Sciatic nerve (tissue), 2 donors: Measurements from ENCODE around the gene CANX. TPM values are rescaled to one million over a fixed set of nuclear protein-coding genes. Genes with fewer than 3 reads are reported as not detected.
A peak's percentile ranks its signal among the peaks of the same experiment; 100 is the strongest.
"Not testable (repeated sequence)": the region's sequence is repeated elsewhere in the genome, so short reads cannot be mapped to it uniquely, and the experiment has no call there.

Experiments used
- ATAC-seq: fragments of 200-7000 bp; cut with Tn5 transposase; one replicate; pipeline ENCODE4 v1.9.1; 2020; ENCODE audit warnings: mild to moderate bottlenecking, moderate library complexity
- DNase-seq: peaks from one replicate; pipeline ENCODE4 v3.0.0-alpha.2; 2020; ENCODE audit warnings: low spot score
- intact Hi-C: fragments of 100-400 bp; cut with DNase I; formaldehyde crosslinking; loops from one replicate; pipeline ENCODE4 v1.14.2; 2022
- total RNA-seq: library from RNA; stranded (reverse); fragmentation: NEBNext Ultra II Directional; extraction: Animal tissue kit (Norgen Biotek cat#: 25700); gene quantifications from one replicate; pipeline ENCODE4 v1.2.1, GENCODE V29; 2021
- donor health status: DM: no; HTN: no; CAD: no.
- donor health status: DM: no; HTN: no; CAD: no.

The CANX gene
- total RNA-seq, 1 donor from 2014 or later = 542 TPM

DNA sequence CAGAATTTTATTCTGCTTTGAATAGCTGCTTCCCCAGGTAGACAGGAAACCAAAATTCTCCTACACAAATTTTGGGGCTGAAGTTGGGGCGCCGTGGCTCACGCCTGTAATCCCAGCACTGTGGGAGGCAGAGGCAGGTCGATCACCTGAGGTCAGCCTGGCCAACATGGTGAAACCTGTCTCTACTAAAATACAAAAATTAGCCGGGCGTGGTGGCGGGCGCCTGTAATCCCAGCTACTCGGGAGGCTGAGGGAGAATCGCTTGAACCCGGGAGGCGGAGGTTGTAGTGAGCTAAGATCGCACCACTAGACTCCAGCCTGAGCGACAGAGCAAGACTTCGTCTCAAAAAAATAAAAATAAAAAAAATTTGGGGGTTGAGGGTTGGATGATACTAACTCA is 1.2 kb upstream of the CANX start:
- DNase-seq, intact Hi-C loops, ATAC-seq: not testable (repeated sequence)

DNA sequence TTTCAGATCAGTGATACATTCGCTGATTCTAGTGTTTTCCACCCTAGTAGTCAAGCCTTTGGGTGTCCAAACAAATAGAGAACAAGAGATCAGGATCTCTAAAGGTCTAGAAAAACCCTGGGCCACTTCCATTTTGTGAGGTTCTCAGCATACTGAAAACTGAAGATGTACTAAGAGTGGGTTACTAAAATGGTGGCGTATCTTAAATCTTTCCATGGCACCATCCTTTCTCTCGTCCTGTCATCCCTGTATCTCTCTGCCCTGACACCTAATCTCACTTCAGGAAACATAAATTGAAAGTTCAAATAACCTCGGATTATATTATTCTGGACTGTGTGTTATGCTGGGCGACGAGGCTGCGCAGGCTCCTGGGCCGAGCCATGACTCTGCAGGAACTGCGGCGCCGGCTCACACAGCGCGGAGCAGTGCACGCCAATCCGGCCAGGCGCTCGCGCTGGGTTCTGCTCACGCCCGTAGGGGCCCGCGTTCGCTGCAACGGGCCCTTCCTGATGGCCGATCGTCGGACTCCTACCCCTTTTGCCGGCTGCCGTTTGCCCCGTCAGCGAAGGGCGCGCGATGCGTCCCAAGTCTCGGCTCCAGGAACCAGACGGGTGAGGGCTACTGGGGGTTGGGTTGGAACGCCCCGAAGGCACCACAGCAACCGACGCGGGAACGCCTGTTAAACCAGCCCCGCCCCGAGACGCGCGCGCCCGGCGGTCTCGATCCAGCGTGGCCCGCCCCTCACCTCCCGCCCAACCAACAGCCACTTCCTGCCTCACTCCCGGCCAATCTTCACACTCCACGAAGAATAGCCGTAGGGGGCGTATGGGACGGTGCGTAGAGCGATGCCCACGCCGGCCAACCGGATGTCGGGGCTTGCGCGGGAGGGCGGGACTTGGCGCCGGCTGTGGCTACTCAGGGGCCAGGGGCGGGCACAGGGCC is 503 bp upstream of the CANX start:
- peak; percentile 99 for DNase-seq
- peak; percentile 98 for ATAC-seq
- intact Hi-C loops = no loop called here

DNA sequence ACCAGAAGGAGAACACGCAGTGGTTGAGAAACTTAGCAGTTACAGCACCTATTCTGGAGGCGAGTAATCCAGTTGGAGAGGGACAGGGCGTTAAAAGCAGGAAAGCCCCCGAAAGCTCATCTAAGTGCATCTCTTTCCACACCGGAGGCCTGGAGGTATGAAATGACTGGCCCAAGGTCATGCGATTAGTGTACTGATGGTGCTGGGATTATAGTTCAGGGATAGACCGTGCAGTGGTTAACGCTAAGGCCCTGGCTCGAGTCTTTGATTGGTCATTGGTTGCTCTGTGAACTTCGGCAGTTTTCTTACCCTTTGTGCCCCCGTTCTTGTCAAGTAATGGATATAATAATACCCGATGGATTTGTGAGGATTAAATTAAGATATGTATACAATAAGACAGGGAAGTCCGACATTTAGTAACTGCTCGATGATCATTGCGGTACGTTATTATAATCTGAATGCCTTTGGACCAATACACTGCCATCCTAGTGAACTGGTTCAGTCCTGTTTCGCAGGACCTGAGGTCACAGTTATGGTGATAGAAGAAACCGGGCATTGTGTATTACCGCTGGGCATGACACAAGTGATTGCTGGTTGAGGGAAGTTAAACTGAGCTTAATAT is 960 bp downstream of the CANX start:
- intact Hi-C loops = no loop called here
- DNase-seq = no peak
- no peak for ATAC-seq

DNA sequence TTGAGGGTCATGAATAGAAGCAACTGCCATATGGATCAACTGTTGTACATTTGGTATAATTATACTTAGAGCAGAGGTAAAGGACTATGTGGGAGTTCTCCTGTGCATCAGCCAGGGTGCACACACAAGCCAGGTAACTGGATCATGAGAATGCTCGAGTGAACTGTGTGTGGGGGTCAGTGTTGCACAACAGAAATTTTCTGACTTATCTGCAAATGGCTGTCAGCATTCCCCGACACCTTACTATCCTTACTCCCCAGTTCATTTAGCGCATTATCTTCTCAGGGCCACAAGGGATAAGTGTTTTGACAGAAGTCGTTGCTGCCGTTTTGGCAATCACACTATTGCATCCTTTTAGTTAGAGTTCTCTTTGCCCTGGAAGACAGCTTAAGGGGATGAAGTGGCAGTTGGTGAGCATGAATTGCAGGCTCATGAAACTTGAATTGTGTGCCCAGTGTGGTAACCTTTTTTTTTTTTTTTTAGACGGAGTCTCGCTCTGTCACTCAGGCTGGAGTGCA is 1.7 kb downstream of the CANX start:
- DNase-seq (no peak), ATAC-seq (no peak)
- intact Hi-C loops = no loop called here

DNA sequence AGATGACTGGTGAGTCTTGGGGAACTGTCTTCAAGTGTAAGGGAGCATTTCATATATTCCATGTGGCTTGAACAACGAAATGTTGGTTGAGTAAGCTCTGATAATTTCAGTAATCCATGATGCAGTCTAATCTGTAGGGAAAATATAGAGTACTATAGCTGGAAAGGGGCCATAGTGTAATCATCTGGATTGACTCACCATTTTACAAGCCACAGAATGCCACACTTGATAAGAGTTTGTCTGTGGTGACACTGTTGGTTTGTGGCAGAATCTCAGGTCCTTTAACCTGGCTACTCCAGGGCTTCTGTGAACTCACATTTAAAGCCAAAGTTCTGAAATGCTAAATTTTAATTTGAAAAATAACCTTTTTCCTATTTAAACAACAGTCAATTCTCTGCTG is 17.5 kb downstream of the CANX start:
- ATAC-seq (no peak), DNase-seq (no peak)
- intact Hi-C loops = no loop called here

DNA sequence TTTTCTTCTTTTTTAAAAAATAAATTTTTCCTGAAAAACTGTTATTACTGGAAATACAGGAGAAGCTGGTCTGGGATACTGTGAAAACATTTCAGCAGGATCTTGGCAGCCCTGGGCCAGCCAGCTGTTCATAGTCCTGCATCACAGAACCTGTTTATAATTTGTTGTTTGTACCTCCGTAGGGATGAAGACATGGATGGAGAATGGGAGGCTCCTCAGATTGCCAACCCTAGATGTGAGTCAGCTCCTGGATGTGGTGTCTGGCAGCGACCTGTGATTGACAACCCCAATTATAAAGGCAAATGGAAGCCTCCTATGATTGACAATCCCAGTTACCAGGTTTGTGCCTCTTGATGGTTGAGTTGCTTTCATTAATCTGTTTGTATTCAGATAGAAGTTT is 21.5 kb downstream of the CANX start:
- intact Hi-C loops = no loop called here
- ATAC-seq (no peak), DNase-seq (no peak)

DNA sequence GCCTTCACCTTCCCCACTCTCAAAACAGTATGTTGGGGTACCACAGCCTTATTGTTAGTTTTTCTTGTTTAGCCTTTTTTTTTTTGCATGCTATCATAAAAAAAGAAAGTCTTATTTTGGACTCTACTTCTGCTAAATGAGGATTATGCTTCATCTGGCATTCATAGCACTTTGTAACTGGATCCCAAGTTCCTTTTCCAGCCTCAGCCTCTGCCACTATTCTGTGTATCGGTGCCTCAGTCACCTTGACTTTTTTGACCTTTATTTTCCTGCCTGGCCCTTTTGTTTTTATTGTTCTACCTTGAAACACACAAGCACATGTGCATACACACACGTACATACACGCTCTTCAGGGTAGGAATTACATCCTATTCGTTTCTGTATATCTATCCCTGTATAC is 25.4 kb downstream of the CANX start:
- DNase-seq (no peak), ATAC-seq (no peak)
- intact Hi-C loops = no loop called here

DNA sequence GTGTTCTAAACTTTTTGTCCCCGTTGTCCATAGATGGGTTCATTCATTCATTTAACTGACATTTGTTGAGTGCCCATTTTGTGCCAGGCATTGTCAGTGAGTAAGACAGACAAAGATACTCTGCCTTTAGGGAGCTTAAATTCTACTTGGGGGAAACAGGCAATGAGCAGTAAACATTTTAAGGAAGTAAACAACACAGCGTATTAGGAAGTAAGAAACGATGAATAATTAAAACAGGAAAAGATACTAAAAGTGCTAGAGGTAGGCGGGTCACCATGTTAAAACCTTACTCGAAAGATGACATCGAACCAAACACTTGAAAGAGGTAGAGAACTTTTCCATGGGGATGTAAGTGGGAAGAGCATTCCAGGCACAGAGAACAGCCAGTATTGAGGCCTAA is 28.3 kb downstream of the CANX start:
- DNase-seq (no peak), ATAC-seq (no peak)
- intact Hi-C loops = no loop called here

DNA sequence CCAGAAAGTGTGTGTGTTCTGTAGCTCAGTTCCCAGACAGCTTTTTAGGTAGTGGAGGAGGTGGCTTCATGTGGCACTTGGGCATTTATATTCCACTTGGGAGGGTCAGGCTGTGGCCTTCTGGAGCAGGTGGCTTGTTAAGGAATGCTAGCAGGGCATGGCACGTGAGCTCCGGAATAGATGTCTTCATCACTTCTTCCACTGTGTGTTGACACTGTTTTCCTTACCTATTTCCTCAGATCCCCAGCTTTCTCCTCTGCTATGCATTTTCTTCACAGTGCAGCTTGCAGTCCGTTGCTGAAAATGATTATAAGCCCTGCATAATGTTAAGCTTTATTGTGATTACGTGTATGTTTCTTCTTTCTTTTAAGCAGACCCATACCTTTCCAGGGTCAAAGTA is 30.5 kb downstream of the CANX start:
- intact Hi-C loops = no loop called here
- ATAC-seq = no peak
- no peak for DNase-seq

DNA sequence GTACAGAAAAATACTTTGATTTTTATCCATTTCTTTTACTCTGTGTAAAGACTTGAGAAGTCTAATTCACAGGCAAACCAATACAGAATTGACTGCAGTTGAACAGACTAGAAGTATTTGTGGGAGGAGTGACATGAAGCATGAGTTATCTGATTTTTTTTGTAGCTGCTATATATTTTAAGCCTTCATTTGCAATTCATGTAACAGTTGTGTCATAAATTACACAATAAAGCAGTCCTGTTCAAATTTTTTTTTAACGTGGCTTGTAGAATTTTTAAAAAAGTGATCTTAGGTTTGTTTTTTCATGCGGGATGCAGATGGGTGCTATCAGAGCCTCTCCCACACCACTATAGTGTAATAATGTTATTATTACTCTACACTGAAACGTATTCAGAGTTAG is 31.0 kb downstream of the CANX start:
- no peak for ATAC-seq
- intact Hi-C loops = no loop called here
- DNase-seq = no peak

DNA sequence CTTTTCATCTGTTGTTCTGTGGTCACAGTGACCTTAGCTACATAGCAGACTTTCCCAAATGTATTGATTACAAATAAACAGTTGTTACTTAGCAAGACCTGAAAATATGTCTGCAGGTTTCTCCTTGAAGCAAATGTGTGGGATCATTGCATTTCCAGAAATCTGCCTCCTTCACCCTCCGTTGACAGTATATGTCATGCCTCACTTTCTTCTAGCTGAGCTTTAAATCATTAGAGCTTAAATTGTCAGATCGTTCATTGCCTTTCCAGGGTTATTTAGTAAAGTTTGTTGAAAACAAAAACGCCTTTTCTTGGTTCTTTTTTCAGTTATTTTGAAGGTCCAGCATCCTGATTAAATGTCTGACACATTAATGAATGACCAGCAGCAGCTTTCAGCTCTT is 31.6 kb downstream of the CANX start:
- intact Hi-C loops = no loop called here
- ATAC-seq (no peak), DNase-seq (no peak)

DNA sequence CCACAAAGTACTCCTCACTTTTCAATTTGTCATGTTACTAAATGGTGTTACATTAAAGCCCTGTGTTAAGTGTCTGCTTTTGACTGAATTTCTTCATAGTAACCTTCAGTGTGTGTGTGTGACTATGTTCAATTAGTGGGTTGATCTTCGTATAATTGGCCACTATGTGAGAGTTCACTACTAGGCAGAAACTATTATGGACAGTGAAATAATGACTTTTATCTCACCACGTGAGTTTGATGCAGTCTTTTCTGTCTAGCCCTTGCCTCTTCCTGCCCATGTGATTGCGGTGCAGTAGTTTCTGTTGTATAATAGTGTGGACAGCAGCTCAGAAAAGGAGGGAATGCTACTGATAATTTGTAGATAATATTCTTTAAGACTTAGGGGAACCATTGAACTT is 32.1 kb downstream of the CANX start:
- intact Hi-C loops = no loop called here
- ATAC-seq (no peak), DNase-seq (no peak)

DNA sequence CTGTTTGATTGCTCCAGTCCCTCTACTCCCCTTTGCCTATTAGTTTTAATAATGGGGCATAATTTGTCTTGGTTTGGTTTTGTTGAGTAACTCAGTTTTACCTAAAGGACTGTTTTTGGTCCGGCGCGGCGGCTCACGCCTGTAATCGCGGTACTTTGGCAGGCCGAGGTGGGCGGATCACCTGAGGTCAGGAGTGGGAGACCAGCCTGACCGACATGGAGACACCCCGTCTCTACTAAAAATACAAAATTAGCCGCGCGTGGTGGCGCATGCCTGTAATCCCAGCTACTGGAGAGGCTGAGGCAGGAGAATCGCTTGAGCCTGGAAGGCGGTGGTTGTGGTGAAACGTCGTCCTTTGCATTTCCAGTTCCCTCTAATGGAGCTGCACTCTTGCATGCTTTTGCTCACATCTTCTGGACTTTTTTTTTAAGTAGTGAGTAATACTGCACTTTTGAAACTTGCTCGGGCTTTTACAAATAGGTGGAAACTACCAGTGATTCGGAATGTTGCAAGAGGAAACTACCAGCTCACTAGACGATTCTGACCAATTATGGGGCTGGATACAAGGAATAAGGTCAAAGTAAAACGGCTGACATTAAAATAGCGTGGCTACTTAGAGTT is 33.1 kb downstream of the CANX start:
- intact Hi-C loops = no loop called here
- ATAC-seq (peak; percentile 29), DNase-seq (peak; percentile 64)

DNA sequence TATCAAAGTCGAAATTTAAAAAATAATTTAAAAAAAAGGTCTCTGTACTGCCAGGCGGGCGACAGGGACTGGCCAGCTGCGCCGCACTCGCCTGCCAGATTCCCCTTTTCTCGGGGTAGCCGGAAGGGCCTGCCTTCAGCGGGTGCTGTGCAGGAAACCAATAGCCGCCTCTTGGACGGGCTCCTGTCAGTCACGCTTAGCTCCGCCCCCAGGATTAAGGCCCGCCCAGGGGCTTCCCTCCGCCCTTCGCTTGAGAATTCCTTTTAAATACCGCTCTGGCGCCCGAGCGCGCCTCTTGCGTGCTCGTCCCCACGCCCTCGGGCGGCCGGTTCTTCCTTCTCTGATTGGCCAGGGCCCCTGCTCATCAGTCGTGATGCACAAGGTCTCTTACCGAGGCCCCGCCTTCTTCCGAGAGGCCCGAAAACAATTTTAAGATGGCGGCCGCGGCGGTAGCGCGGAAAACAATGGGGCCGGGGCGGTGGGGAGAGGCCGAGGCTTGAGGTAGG is 33.7 kb downstream of the CANX start, which contains the start of gene MAML1:
Gene MAML1 (plus strand): TSS at position 411 of the 506 bp plus-strand sequence. CDS start 291 bp downstream, outside the sequence.
- intact Hi-C loops = no loop called here
- DNase-seq (peak; percentile 100), ATAC-seq (peak; percentile 100)

DNA sequence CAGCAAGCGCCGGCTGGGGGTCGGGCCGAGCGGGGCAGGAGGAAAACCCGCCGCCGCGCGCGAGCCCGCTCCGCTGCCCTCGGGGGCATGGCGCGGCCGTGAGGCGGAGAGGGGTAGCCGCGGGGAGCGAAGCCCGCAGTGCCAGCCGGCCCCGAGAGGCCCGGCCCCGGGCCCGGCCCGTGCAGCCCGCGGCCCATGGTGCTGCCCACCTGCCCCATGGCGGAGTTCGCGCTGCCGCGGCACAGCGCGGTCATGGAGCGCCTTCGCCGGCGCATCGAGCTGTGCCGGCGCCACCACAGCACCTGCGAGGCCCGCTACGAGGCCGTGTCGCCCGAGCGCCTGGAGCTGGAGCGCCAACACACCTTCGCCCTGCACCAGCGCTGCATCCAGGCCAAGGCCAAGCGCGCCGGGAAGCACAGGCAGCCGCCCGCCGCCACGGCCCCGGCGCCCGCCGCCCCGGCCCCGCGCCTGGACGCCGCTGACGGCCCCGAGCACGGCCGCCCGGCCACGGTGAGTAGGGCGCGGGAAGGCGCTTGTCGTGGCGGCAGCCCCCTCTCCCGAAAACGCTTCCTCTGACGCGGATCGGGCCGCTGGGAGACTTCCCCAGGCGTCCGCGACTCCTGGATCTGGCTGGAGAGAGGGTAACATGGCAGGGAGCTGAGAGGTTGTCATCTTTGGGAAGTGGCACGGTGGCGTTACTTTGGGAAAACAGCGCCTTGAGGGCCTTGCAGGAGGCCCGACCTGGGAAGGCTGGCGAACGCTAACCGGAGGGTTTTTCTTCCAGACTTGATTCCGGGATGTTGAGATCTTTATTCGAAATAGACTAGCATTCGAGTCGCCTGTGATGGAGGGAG is 34.4 kb downstream of the CANX start:
- ATAC-seq = no peak
- DNase-seq = peak; percentile 65
- intact Hi-C loops = no loop called here

DNA sequence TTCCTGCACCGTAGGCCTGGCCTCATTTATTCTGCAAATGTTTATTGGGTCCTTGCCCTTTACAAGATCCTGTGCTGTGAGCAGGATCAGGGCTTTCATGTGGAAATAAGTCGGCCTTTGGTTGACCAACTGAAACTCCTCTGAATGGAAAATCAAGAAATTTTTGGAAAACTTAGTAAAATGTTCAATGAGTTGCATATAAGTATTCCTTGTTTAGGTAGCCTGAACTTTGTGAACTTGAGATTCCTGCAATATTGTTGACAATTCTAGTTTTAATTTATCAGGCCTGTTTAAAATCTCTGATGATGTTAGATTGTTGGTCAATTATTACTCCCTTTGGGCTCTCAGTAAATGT is 35.0 kb downstream of the CANX start:
- ATAC-seq (no peak), DNase-seq (no peak)
- intact Hi-C loops = no loop called here

DNA sequence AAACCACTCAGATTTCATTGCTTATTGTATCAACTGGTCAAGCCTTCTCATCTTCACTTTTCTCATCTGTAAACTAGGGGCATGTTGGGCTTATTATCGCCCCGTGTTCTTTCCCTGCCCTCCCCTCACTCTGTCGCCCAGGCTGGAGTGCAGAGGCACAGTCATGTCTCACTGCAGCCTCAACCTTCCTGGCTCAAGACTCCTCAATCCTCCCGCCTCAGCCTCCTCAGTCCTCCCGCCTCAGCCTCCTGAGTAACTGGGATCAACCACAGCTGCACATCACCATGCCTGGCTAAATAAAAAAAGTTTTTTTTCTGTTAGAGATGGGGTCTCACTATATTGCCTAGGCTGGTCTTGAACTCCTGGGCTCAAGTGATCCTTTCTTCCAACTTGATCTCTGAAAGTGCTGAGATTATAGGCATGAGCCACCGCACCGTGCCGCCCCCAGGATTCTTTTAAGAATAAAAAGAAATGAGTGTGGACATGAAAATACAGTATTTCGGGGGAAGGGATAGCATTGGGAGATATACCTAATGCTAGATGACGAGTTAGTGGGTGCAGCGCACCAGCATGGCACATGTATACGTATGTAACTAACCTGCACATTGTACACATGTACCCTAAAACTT is 35.9 kb downstream of the CANX start:
- intact Hi-C loops = no loop called here
- ATAC-seq (no peak), DNase-seq (no peak)

DNA sequence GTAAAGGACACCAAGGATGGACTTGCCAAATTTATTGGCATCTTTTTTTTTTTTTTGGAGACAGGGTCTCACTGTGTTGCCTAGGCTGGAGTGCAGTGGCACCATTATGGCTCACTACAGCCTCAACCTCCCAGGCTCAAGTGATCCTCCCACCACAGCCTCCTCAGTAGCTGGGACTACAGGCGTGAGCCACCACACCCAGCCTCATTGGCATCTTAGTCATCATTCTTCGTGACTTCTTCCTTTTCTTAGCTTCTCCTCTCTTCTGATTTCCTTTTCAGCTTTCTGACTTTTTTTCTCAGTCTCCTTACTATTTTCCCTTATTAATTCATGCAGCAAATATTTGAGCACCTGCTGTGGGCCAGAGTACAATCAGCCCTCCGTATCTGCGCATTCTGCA is 40.0 kb downstream of the CANX start:
- no peak for DNase-seq
- no peak for ATAC-seq
- intact Hi-C loops = no loop called here
